BJ (cell line): ENCODE data around the gene CXCL17. TPM values are rescaled to one million over a fixed set of nuclear protein-coding genes. Genes with fewer than 3 reads are reported as not detected.

Source experiments
- CTCF ChIA-PET: fragments of 350-600 bp; formaldehyde crosslinking; extraction: SDS; loops from one replicate; lab custom pipeline; 2021; ENCODE audit warnings: antibody characterized with exemption, inconsistent platforms; lab: Yijun Ruan, JAX
- POLR2A ChIA-PET: fragments of 300-600 bp; sonication (Branson Sonifier 250); formaldehyde crosslinking; extraction: SDS; loops from one replicate; lab custom pipeline; 2021; ENCODE audit warnings: antibody characterized with exemption; lab: Charles Lee
- DNase-seq: peaks from one replicate; pipeline ENCODE4 v3.0.0-alpha.2; 2011; ENCODE audit warnings: low read depth
- H3K27me3 ChIP-seq: 2 replicates; pipeline ENCODE4 v1.6.0; 2011; ENCODE audit warnings: low read length; ENCODE audit not compliant: control insufficient read depth, insufficient read depth
- H3K36me3 ChIP-seq: 2 replicates; pipeline ENCODE4 v1.5.1; 2011; ENCODE audit warnings: low read length; ENCODE audit not compliant: control insufficient read depth, insufficient read depth
- H3K4me3 ChIP-seq: 2 replicates; pipeline ENCODE4 v1.5.1; 2011; ENCODE audit warnings: low read depth, mild to moderate bottlenecking, control low read depth, low read length
- polyA plus RNA-seq: library from polyadenylated mRNA; depleted of rRNA; stranded (reverse); fragments of >200 nt; gene quantifications from 2 replicates; pipeline ENCODE4 v1.2.3, GENCODE V29; 2011
- TF ChIP-seq, protein P1 (sequence below): IDR thresholded peaks from 2 replicates; pipeline ENCODE4 v1.5.1; 2011; ENCODE audit warnings: low read depth, mild to moderate bottlenecking, control low read depth, inconsistent platforms, low read length, moderate library complexity; ENCODE audit not compliant: insufficient read depth

Gene CXCL17
- polyA plus RNA-seq, 1 experiment, result not detected

DNA sequence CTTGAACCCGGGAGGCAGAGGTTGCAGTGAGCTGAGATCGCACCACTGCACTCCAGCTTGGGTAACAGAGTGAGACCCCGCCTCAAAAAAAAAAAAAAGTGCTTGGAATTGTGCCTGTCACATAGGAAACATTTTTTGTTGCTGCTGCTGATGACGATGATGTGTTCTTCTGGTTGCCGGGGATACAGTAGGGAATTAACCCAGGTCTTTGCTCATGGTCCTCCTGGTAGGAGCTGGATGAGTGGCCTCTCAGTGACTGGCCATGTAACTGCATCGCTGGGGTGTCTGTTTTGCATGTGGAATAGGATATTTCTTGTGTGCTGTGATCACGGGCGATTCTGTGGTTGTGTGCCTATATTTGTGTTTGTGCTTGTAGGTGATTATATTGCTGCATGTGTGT is 48.0 kb downstream of the CXCL17 start:
- CTCF ChIA-PET, result interaction anchor here (0.8 to 1.1 kb wide), 3 partner anchors 9 to 96 kb away, joined by 3 to 4 read pairs (median 3); no protein-coding TSS in a partner anchor

DNA sequence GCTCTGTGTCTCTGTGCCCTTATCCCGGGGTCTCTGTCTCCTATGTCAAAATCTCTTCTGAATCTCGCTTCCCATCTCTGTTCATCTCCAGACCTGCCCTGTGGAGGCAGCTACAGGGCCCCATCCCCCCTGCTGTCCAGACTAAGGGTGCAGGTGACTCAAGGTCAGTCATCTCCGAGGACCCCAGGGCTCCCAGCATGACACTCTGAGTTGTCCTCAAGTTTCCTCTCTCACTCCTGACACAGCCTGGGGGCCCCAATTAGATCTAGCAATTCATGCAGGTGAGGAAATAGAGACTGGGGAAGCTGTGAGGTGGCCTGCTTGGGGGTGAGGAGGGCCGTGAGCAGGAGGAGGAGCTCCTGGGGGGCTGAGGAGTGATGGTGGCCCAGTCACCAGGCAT is 50.6 kb downstream of the CXCL17 start:
- ChIA-PET CTCF (interaction anchor here (0.7 kb wide), 1 partner anchor 9 kb away, joined by 3 read pairs; no protein-coding TSS in a partner anchor), POLR2A (no interaction called here)
- H3K27me3 ChIP-seq, result peaks cover 17% of the 10 kb centered on the region
- no peaks in the 10 kb centered on the region for H3K36me3 ChIP-seq
- TF ChIP-seq, protein P1, sequence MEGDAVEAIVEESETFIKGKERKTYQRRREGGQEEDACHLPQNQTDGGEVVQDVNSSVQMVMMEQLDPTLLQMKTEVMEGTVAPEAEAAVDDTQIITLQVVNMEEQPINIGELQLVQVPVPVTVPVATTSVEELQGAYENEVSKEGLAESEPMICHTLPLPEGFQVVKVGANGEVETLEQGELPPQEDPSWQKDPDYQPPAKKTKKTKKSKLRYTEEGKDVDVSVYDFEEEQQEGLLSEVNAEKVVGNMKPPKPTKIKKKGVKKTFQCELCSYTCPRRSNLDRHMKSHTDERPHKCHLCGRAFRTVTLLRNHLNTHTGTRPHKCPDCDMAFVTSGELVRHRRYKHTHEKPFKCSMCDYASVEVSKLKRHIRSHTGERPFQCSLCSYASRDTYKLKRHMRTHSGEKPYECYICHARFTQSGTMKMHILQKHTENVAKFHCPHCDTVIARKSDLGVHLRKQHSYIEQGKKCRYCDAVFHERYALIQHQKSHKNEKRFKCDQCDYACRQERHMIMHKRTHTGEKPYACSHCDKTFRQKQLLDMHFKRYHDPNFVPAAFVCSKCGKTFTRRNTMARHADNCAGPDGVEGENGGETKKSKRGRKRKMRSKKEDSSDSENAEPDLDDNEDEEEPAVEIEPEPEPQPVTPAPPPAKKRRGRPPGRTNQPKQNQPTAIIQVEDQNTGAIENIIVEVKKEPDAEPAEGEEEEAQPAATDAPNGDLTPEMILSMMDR, result no peak
- H3K4me3 ChIP-seq, result no peak overlapping the region
- DNase-seq, result no peak

More for the DNA sequence above, 48.0 kb downstream of the CXCL17 start:
- TF ChIP-seq, protein P1, result no peak
- H3K4me3 ChIP-seq, result no peak overlapping the region
- no peak for DNase-seq
- H3K27me3 ChIP-seq, result peaks cover 15% of the 10 kb centered on the region
- POLR2A ChIA-PET, result no interaction called here
- no peaks in the 10 kb centered on the region for H3K36me3 ChIP-seq

DNA sequence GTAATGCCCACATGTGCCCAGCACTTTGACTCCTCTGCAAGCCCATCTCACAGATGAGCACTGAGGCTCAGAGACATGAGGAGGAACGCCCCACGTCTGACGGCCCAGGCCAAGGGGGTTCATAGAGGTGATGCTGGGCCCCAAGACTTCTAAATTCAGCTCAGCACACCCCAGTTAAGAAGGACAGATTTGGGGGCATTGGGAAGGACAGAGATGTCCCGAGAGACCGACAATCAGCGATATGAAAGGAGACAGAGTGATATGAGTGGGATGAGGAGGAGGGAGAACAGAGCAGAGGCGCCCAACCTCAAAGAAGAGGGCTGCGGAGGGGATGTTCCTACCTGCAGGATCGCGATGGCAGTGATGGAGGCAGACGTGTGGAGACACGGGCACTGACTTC is 52.8 kb downstream of the CXCL17 start, which contains the start of gene CNFN:
Gene CNFN, minus strand, starts transcription at position 399 of the 400 bp plus-strand sequence. CDS start 1,260 bp downstream, outside the sequence.
- DNase-seq, result no peak
- TF ChIP-seq, protein P1, result no peak
- POLR2A ChIA-PET, result no interaction called here
- Histone ChIP-seq H3K4me3 (no peak within 1 kb of the TSS), H3K27me3 (peaks cover 17% of the 10 kb centered on the region), H3K36me3 (no peaks in the 10 kb centered on the region)
- CTCF ChIA-PET, result interaction anchor here (0.8 kb wide), 1 partner anchor 10 kb away, joined by 3 read pairs; no protein-coding TSS in a partner anchor

DNA sequence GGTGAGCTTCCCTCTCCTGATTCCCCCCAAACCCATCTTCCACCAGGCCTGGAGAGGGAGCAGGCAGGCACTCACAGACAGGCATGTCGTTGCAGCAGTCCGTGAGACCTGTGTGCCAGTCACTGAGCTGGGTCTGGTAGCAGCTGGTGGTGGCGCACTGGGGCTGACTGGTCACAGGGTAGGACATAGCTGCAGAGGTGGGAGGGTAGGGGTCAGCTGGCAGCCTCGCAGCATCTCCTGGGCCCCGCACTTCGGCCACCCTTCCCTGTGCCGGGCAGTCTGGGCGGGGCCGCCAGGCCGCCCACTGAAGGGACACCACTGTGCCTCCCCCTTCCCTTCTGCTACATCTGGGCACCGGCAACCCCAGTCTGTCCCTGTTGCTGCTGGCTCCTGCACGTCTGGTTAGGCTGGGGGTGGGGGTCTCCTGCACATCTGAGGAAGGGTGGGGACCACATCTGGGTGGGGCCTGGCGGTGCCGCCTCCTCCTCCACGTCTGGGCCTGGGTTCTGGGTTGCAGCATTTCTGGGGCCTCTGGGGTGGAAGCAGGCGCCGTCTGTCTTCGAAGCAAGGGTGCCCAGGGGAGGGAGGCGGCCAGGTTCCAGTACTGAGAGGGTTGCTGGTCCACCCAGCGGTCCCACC is 53.8 kb downstream of the CXCL17 start:
- TF ChIP-seq, protein P1, result no peak
- Histone ChIP-seq H3K36me3 (no peaks in the 10 kb centered on the region), H3K27me3 (peaks cover 17% of the 10 kb centered on the region), H3K4me3 (no peak overlapping the region)
- ChIA-PET CTCF (no interaction called here), POLR2A (no interaction called here)
- no peak for DNase-seq

DNA sequence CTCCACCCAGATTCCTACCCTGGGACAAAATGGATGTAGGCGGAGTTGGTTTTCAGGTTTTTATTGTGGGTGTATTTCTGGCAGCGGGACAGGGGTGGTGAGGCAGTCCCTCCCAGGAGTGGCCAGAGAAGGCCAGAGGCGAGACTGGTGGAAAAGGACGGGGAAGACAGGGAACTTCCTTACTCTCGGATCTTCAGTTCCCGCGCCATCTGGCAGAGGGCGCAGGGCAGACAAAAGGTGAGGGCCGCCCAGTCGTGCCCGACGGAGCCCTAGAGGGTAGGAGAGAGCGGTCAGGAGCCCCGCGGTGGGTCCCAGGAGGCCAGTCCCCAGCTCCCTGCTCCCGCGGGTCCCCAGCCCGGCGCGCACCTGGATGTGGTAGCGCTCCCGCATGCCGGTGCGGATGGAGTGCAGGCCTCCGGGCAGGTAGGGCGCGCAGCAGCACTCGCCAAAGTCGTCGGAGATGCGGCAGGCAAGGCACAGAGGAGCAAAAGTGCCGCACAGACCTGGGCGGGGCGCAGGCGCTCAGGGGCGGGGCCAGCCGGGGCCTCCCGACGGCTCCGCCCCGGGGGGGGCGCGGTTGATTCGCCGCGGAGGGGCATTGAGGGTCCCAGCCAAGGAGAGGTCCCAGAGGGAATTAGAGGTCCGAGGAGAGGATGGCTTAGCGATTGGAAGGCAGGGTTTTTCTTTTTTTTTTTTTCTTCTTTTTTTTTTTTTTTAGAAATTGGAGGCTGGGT is 55.6 kb downstream of the CXCL17 start:
- POLR2A ChIA-PET, result no interaction called here
- CTCF ChIA-PET, result interaction anchor here (1.1 to 2.1 kb wide), 6 partner anchors 9 to 25 kb away, joined by 3 to 6 read pairs (median 4); no protein-coding TSS in a partner anchor

More for the DNA sequence above, 55.6 kb downstream of the CXCL17 start:
- TF ChIP-seq, protein P1, result peak; percentile 67
- H3K27me3 ChIP-seq, result peaks cover 17% of the 10 kb centered on the region
- peak overlapping the region; percentile 48 for H3K4me3 ChIP-seq
- no peaks in the 10 kb centered on the region for H3K36me3 ChIP-seq
- no peak for DNase-seq
